GM18858 (cell line): ENCODE data around the gene KIF21A.

Experiments
- ATAC-seq: cut with Tn5 transposase; IDR thresholded peaks from one replicate; pipeline ENCODE4 v1.9.1; 2021; ENCODE audit not compliant: unreplicated experiment

The KIF21A gene

DNA sequence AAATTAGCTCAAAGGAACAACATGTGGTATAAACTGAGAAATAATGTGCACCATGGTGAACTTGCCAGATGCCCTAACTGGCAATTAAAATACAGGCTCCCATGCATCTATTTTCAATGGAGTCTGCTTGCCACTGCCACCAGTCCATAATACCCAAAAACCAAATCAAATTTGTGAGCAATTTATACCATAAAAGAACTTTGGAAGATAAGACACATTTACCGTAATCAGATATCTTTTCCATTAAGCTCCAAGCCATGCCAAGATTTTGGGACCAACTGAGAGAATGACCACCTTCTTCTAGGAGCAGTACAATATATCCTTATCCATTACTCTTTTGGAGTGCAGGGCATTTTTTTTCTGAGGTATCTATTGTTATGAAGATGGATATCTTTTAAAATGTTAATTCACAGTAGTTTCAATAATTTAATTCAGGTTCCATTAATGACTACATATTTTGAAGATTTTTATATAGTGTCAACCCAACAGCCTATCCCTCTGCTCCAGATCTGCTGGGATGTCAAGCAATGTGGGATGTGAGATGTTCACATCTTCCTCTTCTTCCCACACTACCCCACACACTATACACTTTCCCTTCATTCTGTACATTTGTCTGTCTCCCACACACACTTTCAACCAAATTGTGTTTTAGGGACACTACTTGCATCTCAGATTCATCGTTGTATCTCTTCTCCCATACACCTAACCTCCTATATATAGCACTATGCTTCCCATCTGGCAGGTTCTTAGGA is 53.3 kb downstream of the KIF21A start:
- no peak for ATAC-seq

DNA sequence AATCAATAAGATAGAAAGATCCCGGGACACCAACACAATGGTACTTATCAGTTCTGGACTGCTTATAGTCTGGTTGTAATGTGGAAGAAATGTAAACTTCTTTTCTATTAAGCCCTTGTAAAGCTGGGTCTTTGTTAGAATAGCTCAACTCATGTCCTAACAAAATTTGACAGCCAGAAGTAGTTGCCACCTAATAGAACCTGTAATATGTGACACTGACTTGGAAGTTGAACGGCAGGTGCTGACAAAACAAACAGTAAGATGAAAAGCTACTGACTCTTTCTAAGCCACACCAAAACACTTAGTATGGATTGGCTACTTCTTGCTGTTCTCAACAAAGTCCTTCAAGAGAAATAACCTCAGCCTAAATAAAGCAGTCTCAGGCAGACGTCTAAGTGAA is 56.6 kb downstream of the KIF21A start:
- ATAC-seq = no peak

DNA sequence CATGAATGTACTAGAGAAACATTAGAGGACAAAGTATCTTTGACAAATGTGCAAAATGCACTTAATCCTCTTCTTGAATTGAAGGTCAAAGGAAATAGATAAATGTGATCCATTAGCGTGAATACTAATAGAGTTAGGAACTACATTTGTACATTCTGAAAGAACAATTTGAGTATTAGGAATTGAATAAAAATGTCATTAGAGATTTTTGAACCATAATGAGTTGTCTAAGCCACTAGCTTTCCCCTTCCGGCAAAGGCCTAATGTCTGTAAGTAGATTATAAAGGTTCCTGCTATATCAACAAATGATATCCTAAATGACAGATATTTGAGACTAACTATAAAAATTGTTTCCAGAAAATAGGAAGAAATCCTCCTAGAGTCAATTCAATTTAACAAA is 59.8 kb downstream of the KIF21A start:
- ATAC-seq = no peak

DNA sequence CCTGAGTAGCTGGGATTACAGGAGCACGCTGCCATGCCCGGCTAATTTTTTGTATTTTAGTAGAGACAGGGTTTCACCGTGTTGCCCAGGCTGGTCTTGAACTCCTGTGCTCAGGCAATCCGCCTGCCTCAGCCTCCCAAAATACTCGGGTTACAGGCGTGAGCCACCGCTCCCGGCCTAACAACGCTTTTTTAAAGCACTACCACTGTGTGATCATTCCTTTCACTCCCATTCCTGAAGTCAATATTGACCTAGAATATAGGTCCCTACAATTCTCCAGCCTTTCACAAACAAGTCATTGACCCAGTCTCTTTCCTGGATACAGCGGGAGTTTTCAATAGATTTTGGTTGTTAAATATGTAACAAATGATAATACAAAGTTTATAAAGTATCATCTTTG is 62.8 kb downstream of the KIF21A start:
- no peak for ATAC-seq

DNA sequence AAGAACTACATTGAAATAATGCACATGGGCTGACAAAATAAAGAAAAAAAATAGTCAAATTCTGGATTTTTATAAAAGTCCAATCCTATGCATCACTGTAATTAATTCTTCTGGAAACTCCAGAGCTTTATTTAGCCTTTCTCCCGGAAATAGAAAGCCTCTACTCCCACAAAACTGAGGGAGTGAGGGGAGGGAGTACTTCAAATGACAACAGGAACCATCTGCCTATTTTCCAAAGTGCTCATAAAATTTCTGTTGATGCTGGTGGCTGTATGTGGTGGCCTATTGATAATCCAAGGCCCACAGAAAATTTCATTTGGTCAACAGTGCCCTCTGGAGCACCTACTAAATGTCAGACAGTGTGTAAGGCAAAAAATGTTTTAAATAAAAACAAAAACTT is 64.6 kb downstream of the KIF21A start:
- no peak for ATAC-seq

DNA sequence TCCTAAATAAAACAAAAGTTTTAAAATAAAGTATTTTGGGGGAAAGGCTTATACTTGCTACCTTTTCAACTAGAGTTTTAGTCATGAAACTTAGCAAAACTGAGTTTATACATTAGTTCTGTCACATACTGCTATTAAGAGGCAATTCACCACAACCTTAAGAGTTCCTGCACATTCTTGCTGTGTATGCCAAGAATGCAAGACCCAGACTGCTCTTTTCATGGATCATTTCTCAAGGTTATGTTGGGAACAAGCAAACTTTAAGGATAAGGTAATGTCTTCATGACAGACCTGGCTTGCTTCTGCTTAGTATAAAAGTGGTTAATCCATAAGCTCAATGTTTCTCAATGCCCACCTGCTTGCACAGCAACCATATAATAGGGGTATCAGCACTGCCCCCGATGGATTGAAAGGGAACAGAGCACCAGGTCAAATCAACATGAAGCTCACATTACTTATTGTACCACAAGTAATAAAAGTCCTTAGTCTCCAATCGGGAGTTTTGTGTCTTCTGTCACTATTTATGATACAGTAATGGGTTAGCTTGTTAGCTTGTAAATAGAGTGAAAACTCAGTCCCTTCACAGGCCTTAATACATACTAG is 67.6 kb downstream of the KIF21A start:
- no peak for ATAC-seq

DNA sequence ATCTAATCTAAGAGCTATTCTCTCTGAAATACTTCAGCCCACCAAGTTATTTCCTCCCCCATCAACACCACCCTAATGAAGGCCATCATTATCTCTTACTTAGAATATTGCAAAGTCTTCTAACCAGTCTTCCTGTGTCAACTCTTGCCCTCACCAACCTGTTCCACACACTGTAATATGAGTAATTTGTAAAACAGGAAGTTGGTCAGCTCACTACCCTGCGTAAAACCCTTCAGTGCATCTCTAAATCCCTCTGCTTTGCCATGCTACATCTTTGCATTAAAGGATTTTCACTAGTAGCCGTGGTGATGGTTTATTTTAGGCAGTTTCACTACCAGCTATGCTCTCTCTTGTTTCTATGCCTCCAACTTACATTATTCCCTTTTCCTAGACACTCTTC is 70.0 kb downstream of the KIF21A start:
- peak; percentile 93 for ATAC-seq

DNA sequence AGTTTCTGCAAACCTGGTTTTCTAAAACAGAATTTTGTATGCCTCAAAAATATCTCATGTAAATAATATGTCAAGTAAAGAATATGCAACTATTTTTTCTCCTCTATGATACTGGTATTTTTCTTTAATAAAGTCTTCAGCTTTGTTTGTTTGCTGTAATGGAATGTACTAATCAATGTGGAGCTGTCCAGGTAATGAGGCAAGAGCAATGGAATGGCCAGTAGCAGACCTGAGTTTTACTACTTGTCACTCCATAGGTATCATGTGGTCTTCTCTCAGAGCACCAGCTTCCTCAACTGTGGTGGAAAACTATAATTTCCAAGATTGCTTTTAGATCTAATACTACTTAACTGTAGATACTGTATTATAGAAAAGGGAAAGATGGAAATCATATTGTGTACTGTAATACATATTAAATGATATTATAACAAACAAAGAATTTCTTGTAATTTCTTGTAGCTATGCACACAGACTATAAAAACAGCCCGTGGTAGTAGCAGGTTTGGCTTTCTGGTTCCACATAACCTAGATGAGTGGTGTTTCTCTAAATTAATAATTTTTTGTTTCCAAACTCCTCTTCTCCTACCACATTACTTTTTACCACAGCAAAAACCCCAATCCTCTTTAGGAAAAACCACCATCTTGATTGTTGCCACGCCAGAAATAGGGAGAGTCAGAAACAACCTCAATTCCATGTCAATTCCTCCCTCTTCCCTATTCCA is 70.6 kb downstream of the KIF21A start:
- no peak for ATAC-seq

DNA sequence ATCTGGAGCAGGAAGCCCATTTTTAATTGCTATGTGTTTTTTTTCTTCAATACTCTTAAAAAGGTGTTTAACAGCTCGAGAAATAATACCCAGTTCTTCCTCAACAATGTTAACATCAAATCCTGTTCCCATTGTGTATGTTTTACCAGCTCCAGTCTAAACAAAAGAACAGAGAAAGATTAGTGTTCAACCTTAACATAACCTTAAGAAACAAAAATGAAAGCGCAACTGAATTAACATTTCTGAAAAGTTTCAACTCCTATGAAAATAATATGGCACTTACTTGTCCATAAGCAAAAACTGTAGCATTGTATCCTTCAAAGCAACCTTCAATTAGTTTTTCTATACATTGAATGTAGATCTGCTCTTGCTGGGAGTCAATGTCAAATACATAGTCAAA is 73.2 kb downstream of the KIF21A start:
- no peak for ATAC-seq

DNA sequence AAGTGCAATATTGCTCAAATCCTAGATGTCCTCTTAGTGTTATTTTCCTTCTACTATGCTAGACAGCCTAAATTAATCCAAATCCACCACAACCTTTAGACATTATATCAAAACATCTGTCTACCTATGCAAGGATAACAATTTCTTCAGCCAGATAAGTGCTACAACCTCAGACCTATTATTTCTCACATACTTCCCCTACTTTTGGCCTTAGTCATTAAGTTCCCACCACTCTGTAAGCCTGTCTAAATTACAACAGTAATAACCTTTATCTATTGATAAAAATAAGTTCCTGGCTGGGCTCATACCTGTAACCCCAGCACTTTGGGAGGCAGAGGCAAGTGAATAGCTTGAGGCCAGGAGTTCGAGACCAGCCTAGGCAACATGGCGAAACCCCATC is 74.0 kb downstream of the KIF21A start:
- ATAC-seq = no peak

DNA sequence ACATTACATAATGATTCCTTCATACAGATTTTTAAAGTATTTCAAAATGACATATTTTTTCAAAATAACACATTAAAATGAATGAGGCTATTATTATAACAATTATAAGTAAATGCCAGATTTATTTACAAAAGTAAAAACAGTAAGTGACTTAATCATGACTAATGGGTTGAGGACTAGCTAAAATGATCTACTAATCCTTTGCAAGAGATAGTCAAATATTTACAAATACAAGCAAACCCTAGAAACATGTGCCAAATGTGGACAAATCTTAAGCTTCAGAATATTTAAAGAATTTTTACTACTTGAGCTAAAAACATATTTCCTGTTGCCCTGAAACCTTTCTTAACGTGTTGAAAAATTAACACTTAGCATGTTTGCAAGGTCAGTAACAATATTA is 74.8 kb downstream of the KIF21A start:
- ATAC-seq = no peak

DNA sequence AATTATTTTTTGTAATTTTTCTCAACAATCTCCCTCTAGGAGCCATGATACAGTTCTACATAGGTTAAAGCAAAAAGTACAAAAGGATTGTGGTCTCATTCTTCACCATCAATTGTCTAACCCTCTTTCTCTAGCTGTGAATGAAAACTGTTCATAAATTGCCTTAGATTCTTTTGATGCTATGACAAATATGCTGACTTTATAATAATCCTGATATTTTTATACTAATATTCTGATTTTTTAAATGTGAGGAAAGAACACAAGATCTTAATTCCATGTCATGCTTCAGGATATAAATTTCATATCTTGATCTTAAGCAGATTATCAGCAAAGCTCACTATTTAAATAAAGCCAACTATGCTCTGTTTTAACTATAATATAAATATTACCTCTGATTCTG is 75.4 kb downstream of the KIF21A start:
- no peak for ATAC-seq

DNA sequence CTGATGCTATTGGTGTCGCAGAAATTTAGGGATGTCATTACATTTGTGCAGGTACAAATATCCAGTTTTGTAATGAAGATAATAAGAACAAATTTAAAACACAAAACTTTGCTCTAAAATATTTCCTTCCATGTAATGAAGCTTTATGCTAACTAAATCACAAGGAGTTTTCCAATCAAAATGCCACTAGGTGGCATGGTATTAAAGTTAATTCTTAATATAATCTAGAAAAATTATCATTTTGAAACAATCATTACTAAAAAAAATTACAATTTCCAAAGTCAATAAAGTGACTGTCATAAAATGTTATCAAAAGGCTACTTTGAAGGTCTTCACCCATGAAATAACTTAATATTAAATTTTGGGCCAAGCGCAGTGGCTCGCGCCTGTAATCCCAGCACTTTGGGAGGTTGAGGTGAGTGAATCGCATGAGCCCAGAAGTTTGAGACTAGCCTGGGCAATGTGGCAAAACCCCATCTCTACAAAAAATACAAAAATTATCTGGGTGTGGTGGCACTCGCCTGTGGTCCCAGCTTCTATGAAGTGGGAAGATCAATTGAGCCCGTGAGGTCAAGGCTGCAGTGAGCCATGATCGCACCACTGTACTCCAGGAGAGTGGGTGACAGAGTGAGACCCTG is 77.4 kb downstream of the KIF21A start:
- no peak for ATAC-seq

DNA sequence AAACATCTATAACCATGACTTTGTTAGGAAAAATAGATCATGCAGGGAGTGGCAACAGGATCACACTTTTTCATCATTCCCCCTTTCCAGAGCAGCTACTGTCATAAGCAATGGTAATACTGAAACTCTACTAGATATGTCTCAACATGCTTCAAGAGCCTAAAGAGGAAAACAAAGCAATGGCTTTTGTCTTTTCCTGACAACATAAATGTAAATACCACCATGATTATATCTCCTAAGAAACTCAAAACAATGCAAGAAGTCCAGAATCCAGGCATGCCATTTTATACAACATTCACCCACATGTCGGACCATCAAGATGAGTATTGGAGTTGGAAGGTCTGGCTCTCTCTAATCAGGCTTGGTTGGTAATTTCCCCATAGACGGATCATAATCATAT is 78.7 kb downstream of the KIF21A start:
- no peak for ATAC-seq

DNA sequence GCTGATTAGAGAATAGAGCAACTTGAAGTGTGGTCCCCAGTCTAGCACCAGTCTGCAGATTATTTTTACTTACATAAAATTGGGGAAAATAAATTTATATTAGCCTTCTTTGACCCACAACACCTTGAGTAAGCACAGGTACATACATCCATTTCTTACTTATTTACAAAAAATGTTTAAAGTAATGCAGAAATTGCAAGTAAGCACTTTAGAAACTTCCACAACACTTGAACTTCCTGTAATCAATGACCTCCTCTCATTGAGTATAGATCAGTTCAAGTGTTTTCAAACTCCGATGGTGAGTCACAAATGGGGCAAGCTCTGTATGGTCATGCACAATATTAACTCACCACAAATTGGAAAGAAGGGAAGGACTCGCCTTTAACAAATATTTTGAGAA is 83.3 kb downstream of the KIF21A start:
- no peak for ATAC-seq

DNA sequence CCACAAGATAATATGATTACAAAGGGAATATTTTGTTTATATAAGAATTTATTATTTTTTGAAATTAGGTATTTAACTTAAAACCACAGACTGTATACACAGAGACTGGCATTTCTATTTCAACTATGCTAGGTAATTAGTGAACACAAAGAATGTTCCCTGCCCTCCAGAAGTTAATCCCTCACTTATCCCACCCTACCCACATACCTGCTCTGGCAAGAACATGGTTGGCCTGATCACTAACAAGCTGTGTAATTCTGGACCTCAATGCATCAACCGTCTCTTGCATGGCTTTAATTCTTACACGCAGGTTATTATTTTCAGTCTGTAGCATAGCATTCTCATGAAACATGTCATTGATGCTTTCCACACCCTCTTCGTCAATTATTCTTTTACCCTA is 85.9 kb downstream of the KIF21A start:
- ATAC-seq = no peak

DNA sequence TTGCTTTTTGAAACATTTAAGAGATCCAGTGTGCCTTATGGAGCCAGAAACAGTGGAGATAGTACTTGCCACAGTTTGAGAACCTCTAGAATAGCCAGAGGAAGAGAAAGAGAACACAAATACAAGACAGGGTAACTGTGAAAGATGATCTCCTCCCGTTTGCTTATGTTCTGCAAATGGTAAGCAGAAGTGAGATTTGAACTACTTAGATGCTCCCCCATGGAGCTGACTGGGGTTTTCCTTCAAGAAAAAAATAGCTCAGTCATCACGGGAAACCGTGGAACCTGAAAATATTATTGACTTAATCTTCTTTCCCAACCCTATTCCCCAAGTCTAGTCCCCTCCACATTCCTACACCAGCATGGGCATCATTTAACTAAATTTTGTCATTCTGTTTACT is 87.1 kb downstream of the KIF21A start:
- no peak for ATAC-seq

DNA sequence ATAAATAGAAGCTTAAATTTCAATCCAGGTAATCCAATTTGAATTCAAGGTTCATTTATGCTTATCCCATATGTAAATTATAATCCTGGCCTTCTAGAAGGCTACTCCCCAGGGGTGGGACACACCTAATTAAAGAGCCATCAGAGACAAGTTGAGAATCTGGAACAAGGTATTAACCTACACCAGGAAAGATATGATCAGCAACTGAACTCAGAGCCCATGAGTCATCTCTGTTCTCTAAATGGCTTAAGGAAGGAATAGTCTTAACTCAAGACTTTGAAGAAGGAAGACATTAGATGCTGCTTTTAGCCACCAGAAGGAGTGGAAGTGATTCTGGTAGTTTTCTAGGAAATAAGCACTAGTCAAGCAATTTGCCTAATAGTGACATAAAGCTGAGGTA is 88.0 kb downstream of the KIF21A start:
- ATAC-seq = no peak

DNA sequence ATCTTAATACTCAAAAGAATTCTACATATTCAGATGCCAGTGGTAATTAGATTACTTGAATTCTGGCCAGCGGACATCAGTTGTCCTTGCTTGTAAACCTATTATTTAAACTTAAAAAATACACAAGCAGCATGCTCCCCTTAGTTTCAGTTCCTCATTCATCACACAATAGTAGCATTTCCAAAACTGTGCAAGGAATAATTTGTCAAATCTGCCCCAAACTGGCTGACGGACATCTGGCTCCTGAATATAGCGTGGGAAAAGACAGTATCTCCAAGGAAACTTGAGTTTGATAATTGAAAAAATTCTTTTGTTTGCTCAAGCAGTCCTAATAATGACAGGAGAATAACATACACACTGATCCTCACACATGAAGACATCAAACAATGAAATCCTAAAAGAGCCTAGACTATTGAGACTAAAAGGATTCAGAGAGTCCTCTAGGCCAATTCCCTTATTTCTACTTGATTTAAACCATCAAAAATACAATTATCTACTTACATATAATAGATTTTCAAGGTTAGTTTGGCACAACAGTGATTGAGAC is 90.4 kb downstream of the KIF21A start:
- ATAC-seq = no peak

DNA sequence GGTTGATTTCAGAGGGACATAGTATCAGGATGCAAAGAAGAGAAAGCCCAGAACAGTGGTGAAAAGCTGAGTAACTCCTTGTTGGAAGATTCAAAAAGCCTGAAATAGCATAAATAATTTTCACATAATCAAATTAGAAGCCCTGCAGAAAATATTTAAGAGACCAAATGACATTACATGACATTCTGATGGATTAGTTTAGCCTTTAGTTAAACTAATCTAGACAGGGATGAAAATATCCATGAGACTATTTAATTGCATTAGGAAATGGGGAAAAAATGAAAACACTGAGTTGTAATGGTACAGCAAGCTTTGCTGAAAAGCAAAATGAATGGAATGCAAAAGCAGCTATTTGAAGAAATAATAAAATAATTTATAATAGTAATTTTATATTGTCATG is 91.8 kb downstream of the KIF21A start:
- no peak for ATAC-seq

DNA sequence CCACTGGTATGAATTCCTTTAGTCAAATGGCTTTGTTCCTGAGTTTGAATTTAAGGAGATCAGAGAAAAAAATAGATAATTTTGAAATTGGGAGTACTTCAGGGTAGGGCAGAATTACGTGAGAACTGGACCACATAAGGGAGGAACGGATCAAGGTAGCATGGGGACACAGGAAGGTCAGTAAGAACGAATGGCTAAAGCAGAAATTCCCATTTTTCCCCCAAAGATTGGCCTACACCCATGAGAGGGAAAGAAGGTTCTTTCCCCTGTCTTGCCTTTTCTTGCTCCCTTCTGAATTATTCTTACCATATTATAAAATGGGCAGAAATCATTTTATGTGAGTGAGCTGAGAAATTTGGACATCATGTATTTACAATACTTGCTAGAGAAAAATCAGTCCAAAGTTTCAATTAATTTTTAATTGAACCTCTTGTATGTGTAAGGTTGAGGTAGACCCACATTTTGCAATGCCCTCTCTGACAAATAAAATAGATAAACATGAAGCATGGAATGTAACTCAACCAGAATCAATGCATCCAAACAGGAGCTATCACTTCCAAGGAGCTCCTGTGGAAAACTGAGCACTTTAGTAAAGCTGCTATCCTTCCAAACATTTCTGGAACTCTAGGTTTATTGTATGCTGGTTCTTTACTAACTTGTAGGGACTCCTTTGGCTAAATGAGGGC is 93.8 kb downstream of the KIF21A start:
- no peak for ATAC-seq
